HG03060 (cell line): ENCODE measurements around the gene OGFRL1.
A peak's percentile ranks its signal among the peaks of the same experiment; 100 is the strongest.

Experiments used
- ATAC-seq: cut with Tn5 transposase; IDR thresholded peaks from one replicate; pipeline ENCODE4 v1.9.1; 2021; ENCODE audit warnings: low read depth, moderate number of reproducible peaks; ENCODE audit not compliant: unreplicated experiment

OGFRL1 gene

GRCh38 chr6:71330501-71330900 lies 41.9 kb downstream of the OGFRL1 start:
- no peak for ATAC-seq

- ATAC-seq, result no peak
Observed at GRCh38 chr6:71332012-71332411, 43.4 kb downstream of the OGFRL1 start.

- no peak for ATAC-seq
Observed at GRCh38 chr6:71333050-71333449, 44.4 kb downstream of the OGFRL1 start.

GRCh38 chr6:71333697-71334096 lies 45.1 kb downstream of the OGFRL1 start:
- no peak for ATAC-seq

- ATAC-seq, result peak; percentile 52
Observed at GRCh38 chr6:71334768-71335167, 46.2 kb downstream of the OGFRL1 start.

- ATAC-seq, result no peak
Observed at GRCh38 chr6:71335544-71335943, 46.9 kb downstream of the OGFRL1 start.

GRCh38 chr6:71336901-71337300 lies 48.3 kb downstream of the OGFRL1 start:
- ATAC-seq, result no peak

GRCh38 chr6:71338540-71339316 lies 50.1 kb downstream of the OGFRL1 start:
- no peak for ATAC-seq

GRCh38 chr6:71342772-71343171 lies 54.2 kb downstream of the OGFRL1 start:
- no peak for ATAC-seq

GRCh38 chr6:71345476-71346333 lies 57.1 kb downstream of the OGFRL1 start:
- no peak for ATAC-seq

- ATAC-seq, result no peak
Observed at GRCh38 chr6:71346334-71346694, 57.7 kb downstream of the OGFRL1 start.

- no peak for ATAC-seq
Observed at GRCh38 chr6:71347119-71347518, 58.5 kb downstream of the OGFRL1 start.

- no peak for ATAC-seq
Observed at GRCh38 chr6:71349395-71349794, 60.8 kb downstream of the OGFRL1 start.

- ATAC-seq, result no peak
Observed at GRCh38 chr6:71349976-71350615, 61.5 kb downstream of the OGFRL1 start.

GRCh38 chr6:71351190-71351589 lies 62.6 kb downstream of the OGFRL1 start:
- ATAC-seq, result no peak
